Ovary (tissue), 3 donors: Measurements from ENCODE around the gene MTA1.

ENCODE experiments used
- CTCF ChIP-seq, 3 donors: fragments of 450-650 bp in 2 of 3; fragments of 200-600 bp in 1 of 3; IDR thresholded peaks; one replicate each; pipeline versions ENCODE4 v1.5.1 to v1.8.0; 2016 to 2022; ENCODE audit warnings: antibody characterized with exemption in 3 of 3, mild to moderate bottlenecking in 1 of 3
- POLR2A ChIP-seq: fragments of 450-650 bp; IDR thresholded peaks from one replicate; pipeline ENCODE4 v1.6.1; 2017; ENCODE audit warnings: antibody characterized with exemption, mild to moderate bottlenecking, moderate library complexity
- donor health status: DM: no; HTN: no; CAD: no.

- TF ChIP-seq POLR2A (no peak), CTCF (IDR thresholded peaks at IDR 0.05) (no peak)
Measured at GRCh38 chr14:105466531-105467248, 47.1 kb downstream of the MTA1 start.
